B cell (primary cell): ENCODE results near the gene TBC1D12. TPM values are rescaled to one million over a fixed set of nuclear protein-coding genes. Genes with fewer than 3 reads are reported as not detected.

ENCODE experiments used
- ATAC-seq: fragments of 200-7000 bp; cut with Tn5 transposase; one replicate; pipeline ENCODE4 v1.10.0; 2021; ENCODE audit warnings: low read depth, mild to moderate bottlenecking, moderate number of reproducible peaks, moderate library complexity
- CTCF ChIA-PET: fragments of 350-600 bp; sonication (Branson Sonifier 250); formaldehyde crosslinking; loops from one replicate; lab custom pipeline; 2021; ENCODE audit warnings: antibody characterized with exemption, inconsistent platforms; lab: Charles Lee
- POLR2A ChIA-PET: fragments of 350-600 bp; sonication (Branson Sonifier 250); formaldehyde crosslinking; loops from one replicate; lab custom pipeline; 2021; ENCODE audit warnings: antibody characterized with exemption; lab: Charles Lee
- DNase-seq: peaks from one replicate; pipeline ENCODE4 v3.0.0; 2013
- H2AFZ ChIP-seq: 2 replicates; pipeline ENCODE4 v1.6.1; 2012; ENCODE audit warnings: mild to moderate bottlenecking, low read depth, low read length; ENCODE audit not compliant: insufficient read depth, poor library complexity, severe bottlenecking
- H3K27ac ChIP-seq, 2 donors: 1 replicate in 1 of 2; 2 replicates in 1 of 2; pipeline ENCODE4 v1.5.1; 2012 to 2013; ENCODE audit warnings: low read length in 2 of 2, mild to moderate bottlenecking in 2 of 2, moderate library complexity in 1 of 2
- H3K27me3 ChIP-seq, 4 experiments: fragments of 200-600 bp in 1 of 4; sonication (generic) in 1 of 4; replicated peaks in 1 of 4; 1 replicate in 2 of 4; 2 replicates in 2 of 4; pipeline versions ENCODE4 v1.6.1 to v1.7.0; 2013 to 2016; ENCODE audit warnings: low read length in 3 of 4, mild to moderate bottlenecking in 2 of 4, mixed read lengths in 1 of 4, moderate library complexity in 1 of 4; ENCODE audit not compliant: insufficient read depth in 4 of 4, control insufficient read depth in 3 of 4; ENCODE audit errors: control extremely low read depth in 1 of 4
- H3K36me3 ChIP-seq, 2 experiments: replicated peaks in 1 of 2; 1 replicate in 1 of 2; 2 replicates in 1 of 2; pipeline versions ENCODE4 v1.6.1 to v1.7.1; 2013; ENCODE audit warnings: low read length in 1 of 2; ENCODE audit not compliant: insufficient read depth in 2 of 2, control insufficient read depth in 1 of 2; ENCODE audit errors: control extremely low read depth in 1 of 2, extremely low read depth in 1 of 2
- H3K4me1 ChIP-seq, 2 donors: fragments of 200-600 bp in 1 of 2; sonication (generic) in 1 of 2; 1 replicate in 1 of 2; 2 replicates in 1 of 2; pipeline versions ENCODE4 v1.5.1 to v1.6.1; 2013 to 2017; ENCODE audit warnings: low read length in 2 of 2; ENCODE audit not compliant: control insufficient read depth in 2 of 2, insufficient read depth in 2 of 2
- H3K4me2 ChIP-seq: replicated peaks from 2 replicates; pipeline ENCODE3; 2012; ENCODE audit warnings: mild to moderate bottlenecking, low read depth, low read length; ENCODE audit not compliant: poor library complexity, severe bottlenecking
- H3K4me3 ChIP-seq, 5 experiments: fragments of 200-600 bp in 1 of 5; sonication (generic) in 1 of 5; 1 replicate in 3 of 5; 2 replicates in 2 of 5; pipeline versions ENCODE4 v1.5.1 to v1.7.0; 2011 to 2016; ENCODE audit warnings: low read length in 4 of 5, mild to moderate bottlenecking in 4 of 5, low read depth in 2 of 5, control low read depth in 1 of 5, moderate library complexity in 1 of 5; ENCODE audit not compliant: insufficient read depth in 1 of 5; ENCODE audit errors: control extremely low read depth in 1 of 5, extremely low read depth in 1 of 5
- H3K79me2 ChIP-seq: fragments of 200-600 bp; sonication (generic); one replicate; pipeline ENCODE4 v1.6.0; 2016; ENCODE audit warnings: low read length; ENCODE audit not compliant: control insufficient read depth, insufficient read depth
- H3K9ac ChIP-seq: fragments of 200-600 bp; sonication (generic); 2 replicates; pipeline ENCODE4 v1.6.1; 2017; ENCODE audit warnings: mild to moderate bottlenecking, low read length, moderate library complexity
- H3K9me3 ChIP-seq, 3 donors: one replicate each; pipeline versions ENCODE4 v1.6.1 to v1.7.1; 2013; ENCODE audit warnings: low read length in 2 of 3; ENCODE audit not compliant: control insufficient read depth in 2 of 3, insufficient read depth in 1 of 3; ENCODE audit errors: control extremely low read depth in 1 of 3
- H4K20me1 ChIP-seq: 2 replicates; pipeline ENCODE4 v1.6.0; 2012; ENCODE audit warnings: mild to moderate bottlenecking, low read length; ENCODE audit not compliant: insufficient read depth, control insufficient read depth, poor library complexity, severe bottlenecking
- H3K27ac Mint-ChIP-seq: one replicate; pipeline ENCODE4 v1.8.0; 2021; ENCODE audit warnings: mixed read lengths
- H3K27me3 Mint-ChIP-seq: one replicate; pipeline ENCODE4 v1.8.0; 2021; ENCODE audit warnings: mixed read lengths
- H3K4me1 Mint-ChIP-seq: one replicate; pipeline ENCODE4 v1.8.0; 2021; ENCODE audit warnings: mixed read lengths
- H3K4me3 Mint-ChIP-seq: one replicate; pipeline ENCODE4 v1.8.0; 2021; ENCODE audit warnings: mixed read lengths
- H3K9me3 Mint-ChIP-seq: one replicate; pipeline ENCODE4 v1.8.0; 2022; ENCODE audit warnings: mixed read lengths; ENCODE audit not compliant: insufficient read depth
- EZH2 ChIP-seq: IDR thresholded peaks from 2 replicates; pipeline ENCODE4 v1.6.1; 2012; ENCODE audit warnings: borderline replicate concordance, low read depth, mild to moderate bottlenecking, moderate library complexity, low read length; ENCODE audit not compliant: insufficient read depth, poor library complexity, severe bottlenecking
- WGBS: methylation state at CpG from one replicate; pipeline ENCODE4 v1.1.5; 2013; ENCODE audit warnings: missing lambda C conversion rate; ENCODE audit not compliant: insufficient coverage; 5-methylcytosine and 5-hydroxymethylcytosine counted together
- intact Hi-C: fragments of 100-400 bp; cut with micrococcal nuclease; formaldehyde crosslinking; loops from one replicate; pipeline ENCODE4 v1.10.0; 2022
- polyA plus RNA-seq: library from polyadenylated mRNA; depleted of rRNA; stranded (reverse); fragments of >200 nt; gene quantifications from 2 replicates; pipeline ENCODE4 v1.2.3, GENCODE V29; 2012
- total RNA-seq, 2 donors: library from RNA; stranded (reverse); fragments of 120-200 nt in 1 of 2; gene quantifications; 1 replicate in 1 of 2; 2 replicates in 1 of 2; pipeline versions ENCODE4 v1.2.3 to v1.2.4, GENCODE V29; 2013 to 2022
- TF ChIP-seq, protein P1 (sequence below): fragments of 200-600 bp; IDR thresholded peaks from one replicate; pipeline ENCODE4 v1.8.0; 2022; ENCODE audit warnings: antibody characterized with exemption, mild to moderate bottlenecking

The TBC1D12 gene
- total and polyA plus RNA-seq, 2 donors (not counting 1 experiment from before 2014, with no cell fraction given) = 3.1 to 9.3 TPM

DNA sequence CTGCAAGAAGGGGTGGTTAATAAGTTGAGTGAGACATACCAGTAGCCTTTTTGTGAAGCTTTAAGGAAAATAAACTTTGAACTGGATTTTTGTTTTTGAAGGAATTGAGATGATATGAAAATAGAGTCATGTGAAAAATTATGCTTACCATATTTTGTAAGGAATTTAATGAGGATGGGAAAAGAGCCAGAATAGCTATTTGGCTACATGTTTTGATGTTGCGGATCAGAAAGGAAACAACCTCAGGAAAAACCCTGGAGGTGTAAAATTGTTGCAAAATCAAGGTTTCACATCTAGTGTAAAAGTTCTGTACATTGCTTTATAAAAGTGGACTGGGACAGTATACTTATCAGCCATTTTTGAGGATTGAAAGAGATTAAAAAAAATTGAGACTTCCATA is 15.0 kb downstream of the TBC1D12 start:
- WGBS = 100% methylated on average over 1 of the region's 1 CpG
- no peaks in the 10 kb centered on the region for H4K20me1 ChIP-seq
- H3K4me1 ChIP-seq = no peaks in the 10 kb centered on the region
- TF ChIP-seq, protein P1, sequence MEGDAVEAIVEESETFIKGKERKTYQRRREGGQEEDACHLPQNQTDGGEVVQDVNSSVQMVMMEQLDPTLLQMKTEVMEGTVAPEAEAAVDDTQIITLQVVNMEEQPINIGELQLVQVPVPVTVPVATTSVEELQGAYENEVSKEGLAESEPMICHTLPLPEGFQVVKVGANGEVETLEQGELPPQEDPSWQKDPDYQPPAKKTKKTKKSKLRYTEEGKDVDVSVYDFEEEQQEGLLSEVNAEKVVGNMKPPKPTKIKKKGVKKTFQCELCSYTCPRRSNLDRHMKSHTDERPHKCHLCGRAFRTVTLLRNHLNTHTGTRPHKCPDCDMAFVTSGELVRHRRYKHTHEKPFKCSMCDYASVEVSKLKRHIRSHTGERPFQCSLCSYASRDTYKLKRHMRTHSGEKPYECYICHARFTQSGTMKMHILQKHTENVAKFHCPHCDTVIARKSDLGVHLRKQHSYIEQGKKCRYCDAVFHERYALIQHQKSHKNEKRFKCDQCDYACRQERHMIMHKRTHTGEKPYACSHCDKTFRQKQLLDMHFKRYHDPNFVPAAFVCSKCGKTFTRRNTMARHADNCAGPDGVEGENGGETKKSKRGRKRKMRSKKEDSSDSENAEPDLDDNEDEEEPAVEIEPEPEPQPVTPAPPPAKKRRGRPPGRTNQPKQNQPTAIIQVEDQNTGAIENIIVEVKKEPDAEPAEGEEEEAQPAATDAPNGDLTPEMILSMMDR = no peak
- no peak for TF ChIP-seq EZH2
- Mint-ChIP-seq H3K4me3 (no peak overlapping the region), H3K27me3 (no peaks in the 10 kb centered on the region), H3K4me1 (peaks cover 24% of the 10 kb centered on the region), H3K27ac (no peak overlapping the region), H3K9me3 (no peaks in the 10 kb centered on the region)
- H3K9ac ChIP-seq = no peak overlapping the region
- peaks cover 12% of the 10 kb centered on the region for H3K79me2 ChIP-seq
- POLR2A ChIA-PET = no interaction called here
- H3K36me3 ChIP-seq = no peaks in the 10 kb centered on the region
- no peaks in the 10 kb centered on the region for H3K9me3 ChIP-seq
- H3K27me3 ChIP-seq = no peaks in the 10 kb centered on the region
- H3K27ac ChIP-seq = no peak overlapping the region
- no peak overlapping the region for H3K4me3 ChIP-seq
- intact Hi-C loops = no loop called here
- DNase-seq (no peak), ATAC-seq (no peak)
- no peak overlapping the region for H3K4me2 ChIP-seq
- no peak overlapping the region for H2AFZ ChIP-seq
- CTCF ChIA-PET = interaction anchor here (0.7 to 0.9 kb wide), 2 partner anchors 27 to 96 kb away, joined by 4 to 6 read pairs; no protein-coding TSS in a partner anchor

DNA sequence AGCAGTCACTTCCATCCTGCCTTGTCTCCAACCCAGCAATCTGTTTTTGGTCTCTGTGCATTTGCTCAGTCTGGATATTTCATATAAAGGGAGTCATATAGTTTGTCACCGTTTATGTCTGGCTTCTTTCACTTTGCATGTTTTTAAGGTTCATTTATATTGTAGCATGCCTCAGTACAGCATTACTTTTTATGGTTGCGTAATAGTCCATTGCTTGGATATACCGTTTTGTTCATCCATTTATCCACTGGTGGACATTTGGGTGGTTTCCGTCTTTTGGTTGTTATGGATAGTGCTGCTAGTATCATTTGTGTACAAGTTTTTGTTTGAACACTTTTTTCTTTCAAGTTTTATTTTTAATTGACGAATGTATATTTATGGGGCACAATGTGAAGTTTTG is 18.2 kb downstream of the TBC1D12 start:
- TF ChIP-seq, protein P1 = no peak
- TF ChIP-seq EZH2 = no peak
- Mint-ChIP-seq H3K9me3 (peaks cover 6% of the 10 kb centered on the region), H3K27ac (no peak overlapping the region), H3K4me3 (no peak overlapping the region), H3K27me3 (no peaks in the 10 kb centered on the region), H3K4me1 (peaks cover 26% of the 10 kb centered on the region)
- Histone ChIP-seq H3K79me2 (peaks cover 22% of the 10 kb centered on the region), H3K36me3 (no peaks in the 10 kb centered on the region), H3K9ac (no peak overlapping the region), H4K20me1 (no peaks in the 10 kb centered on the region), H3K27ac (no peak overlapping the region), H3K4me2 (no peak overlapping the region), H3K9me3 (peaks cover 0 to 8% (median 2%) of the 10 kb centered on the region in 3 donors), H2AFZ (no peak overlapping the region), H3K4me1 (no peaks in the 10 kb centered on the region), H3K27me3 (no peaks in the 10 kb centered on the region), H3K4me3 (no peak overlapping the region)
- POLR2A ChIA-PET = no interaction called here
- DNase-seq (no peak), ATAC-seq (no peak)
- intact Hi-C loops = no loop called here
- no CpG with 5 or more reads among the region's 5 CpGs for WGBS
- CTCF ChIA-PET = interaction anchor here (0.6 to 1.0 kb wide), 3 partner anchors 17 to 99 kb away, joined by 3 read pairs; no protein-coding TSS in a partner anchor
